Uterus (tissue), 2 donors: ENCODE measurements around the gene NOX3.

ENCODE experiments used
- CTCF ChIP-seq, 4 experiments: fragments of 200-600 bp in 2 of 4; fragments of 450-650 bp in 2 of 4; sonication (generic) in 2 of 4; IDR thresholded peaks; one replicate each; pipeline ENCODE4 v1.5.1; 2016 to 2019; ENCODE audit warnings: antibody characterized with exemption in 4 of 4, mild to moderate bottlenecking in 2 of 4, moderate library complexity in 1 of 4
- POLR2A ChIP-seq, 2 donors: fragments of 450-650 bp; IDR thresholded peaks; one replicate each; pipeline ENCODE4 v1.6.1; 2016; ENCODE audit warnings: antibody characterized with exemption in 2 of 2, mild to moderate bottlenecking in 1 of 2, moderate library complexity in 1 of 2

- TF ChIP-seq CTCF (IDR thresholded peaks at IDR 0.05) (no peak), POLR2A (IDR thresholded peaks at IDR 0.05) (no peak)
Observed at GRCh38 chr6:155440398-155441111, 15.1 kb downstream of the NOX3 start.
